ENCODE results near the gene ADRM1.

DNA sequence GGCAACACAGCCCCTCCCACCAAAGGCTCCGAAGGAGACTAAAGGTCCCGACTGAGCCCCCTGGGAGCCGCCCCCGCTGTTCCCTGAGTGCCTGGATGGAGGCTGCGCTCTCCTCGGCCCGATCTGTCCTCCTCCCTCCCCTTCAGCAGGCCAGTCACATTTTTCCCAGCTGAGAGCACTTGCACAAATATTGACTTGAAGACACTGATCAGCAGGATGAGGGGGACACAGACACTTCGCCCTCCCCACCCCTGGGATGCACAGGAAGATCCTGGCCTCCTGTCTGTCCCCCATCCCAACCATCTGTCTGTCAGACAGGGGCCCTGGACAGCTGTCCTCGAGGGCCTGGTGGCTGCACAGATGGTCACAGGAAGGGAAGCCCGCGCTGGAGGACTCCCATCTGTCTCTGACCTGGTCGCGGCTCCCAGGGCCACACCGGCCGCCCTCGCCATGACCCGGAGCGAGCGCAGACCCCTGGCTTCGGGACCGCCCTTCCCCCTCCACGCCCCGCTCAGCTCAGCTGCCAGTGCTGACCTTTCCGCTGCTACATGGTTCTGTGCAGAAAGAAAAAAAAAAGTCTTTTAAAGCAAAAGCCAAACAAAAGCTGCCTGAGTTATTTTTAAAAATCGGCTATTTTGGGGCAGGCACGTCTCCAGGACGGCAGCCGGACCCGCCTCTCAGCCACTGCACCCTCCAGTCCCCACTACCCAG lies 53.2 kb downstream of the ADRM1 start:
- TF ChIP-seq CTCF (conservative IDR thresholded peaks at IDR 0.05) = no peak
- TF ChIP-seq EZH2 (IDR thresholded peaks at IDR 0.05; ENCODE audit: low read depth) = no peak

All from PC-9 (cell line).